ENCODE data around the gene RUNX1.

The RUNX1 gene

DNA sequence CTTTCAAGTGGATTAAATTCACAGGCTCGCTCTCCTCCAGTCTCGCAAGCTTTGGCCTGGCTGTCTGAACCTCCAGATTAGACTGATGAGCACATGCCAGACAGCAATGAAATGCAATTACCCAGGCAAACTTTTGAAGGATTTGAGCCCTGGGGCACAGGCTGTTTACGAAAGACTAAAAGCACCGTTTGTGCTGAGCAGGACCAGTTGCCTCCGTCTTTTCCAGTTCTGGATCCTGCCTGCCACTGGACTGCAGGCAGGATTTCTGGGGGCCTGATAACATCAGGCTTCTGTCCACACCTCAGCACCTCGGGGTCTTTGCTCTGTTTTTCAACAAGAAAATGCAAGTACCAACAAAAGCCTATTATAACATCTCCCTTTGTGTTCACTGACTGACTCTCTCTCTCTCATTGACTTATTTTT is 234.6 kb downstream of the RUNX1 start:
- TF ChIP-seq, protein P1, sequence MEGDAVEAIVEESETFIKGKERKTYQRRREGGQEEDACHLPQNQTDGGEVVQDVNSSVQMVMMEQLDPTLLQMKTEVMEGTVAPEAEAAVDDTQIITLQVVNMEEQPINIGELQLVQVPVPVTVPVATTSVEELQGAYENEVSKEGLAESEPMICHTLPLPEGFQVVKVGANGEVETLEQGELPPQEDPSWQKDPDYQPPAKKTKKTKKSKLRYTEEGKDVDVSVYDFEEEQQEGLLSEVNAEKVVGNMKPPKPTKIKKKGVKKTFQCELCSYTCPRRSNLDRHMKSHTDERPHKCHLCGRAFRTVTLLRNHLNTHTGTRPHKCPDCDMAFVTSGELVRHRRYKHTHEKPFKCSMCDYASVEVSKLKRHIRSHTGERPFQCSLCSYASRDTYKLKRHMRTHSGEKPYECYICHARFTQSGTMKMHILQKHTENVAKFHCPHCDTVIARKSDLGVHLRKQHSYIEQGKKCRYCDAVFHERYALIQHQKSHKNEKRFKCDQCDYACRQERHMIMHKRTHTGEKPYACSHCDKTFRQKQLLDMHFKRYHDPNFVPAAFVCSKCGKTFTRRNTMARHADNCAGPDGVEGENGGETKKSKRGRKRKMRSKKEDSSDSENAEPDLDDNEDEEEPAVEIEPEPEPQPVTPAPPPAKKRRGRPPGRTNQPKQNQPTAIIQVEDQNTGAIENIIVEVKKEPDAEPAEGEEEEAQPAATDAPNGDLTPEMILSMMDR (IDR thresholded peaks at IDR 0.05; ENCODE audit: low read depth, low read length, missing control alignments): no peak
- H3K4me3 ChIP-seq (ENCODE audit: low read depth, low read length): no peak overlapping the region
- DNase-seq (ENCODE audit: low read depth): no peak

DNA sequence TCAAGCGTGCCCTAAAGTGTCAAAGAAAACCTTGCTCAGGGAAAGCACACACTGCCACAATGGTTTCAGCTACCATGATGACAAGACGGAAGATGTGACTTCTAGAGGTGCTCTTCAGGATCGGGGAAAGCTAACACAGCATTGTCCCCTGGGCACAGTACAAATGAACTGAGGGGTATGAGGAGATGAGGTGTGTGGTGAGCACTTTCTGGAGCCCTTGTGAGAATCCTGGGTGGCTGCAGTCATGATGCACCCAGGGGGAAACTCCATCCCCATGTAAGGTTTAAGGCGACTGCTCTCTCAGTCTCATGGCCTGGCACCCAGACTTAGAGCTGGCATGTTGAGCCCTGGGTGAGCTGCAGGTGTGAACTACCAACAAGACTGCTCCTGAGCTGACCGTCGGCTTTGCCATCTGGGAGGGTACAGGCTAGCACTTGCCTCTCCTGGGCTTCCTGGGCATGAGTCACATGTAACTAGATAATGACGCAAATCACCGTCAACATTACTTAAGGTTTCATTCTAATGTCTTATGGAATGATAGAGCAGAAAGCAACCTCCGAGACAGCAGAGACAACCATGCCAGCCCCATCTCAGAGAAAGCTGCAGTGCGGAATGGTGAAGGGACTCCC is 235.7 kb downstream of the RUNX1 start:
- TF ChIP-seq, protein P1 (IDR thresholded peaks at IDR 0.05; ENCODE audit: low read depth, low read length, missing control alignments): no peak
- H3K4me3 ChIP-seq (ENCODE audit: low read depth, low read length): no peak overlapping the region
- no peak for DNase-seq (ENCODE audit: low read depth)

DNA sequence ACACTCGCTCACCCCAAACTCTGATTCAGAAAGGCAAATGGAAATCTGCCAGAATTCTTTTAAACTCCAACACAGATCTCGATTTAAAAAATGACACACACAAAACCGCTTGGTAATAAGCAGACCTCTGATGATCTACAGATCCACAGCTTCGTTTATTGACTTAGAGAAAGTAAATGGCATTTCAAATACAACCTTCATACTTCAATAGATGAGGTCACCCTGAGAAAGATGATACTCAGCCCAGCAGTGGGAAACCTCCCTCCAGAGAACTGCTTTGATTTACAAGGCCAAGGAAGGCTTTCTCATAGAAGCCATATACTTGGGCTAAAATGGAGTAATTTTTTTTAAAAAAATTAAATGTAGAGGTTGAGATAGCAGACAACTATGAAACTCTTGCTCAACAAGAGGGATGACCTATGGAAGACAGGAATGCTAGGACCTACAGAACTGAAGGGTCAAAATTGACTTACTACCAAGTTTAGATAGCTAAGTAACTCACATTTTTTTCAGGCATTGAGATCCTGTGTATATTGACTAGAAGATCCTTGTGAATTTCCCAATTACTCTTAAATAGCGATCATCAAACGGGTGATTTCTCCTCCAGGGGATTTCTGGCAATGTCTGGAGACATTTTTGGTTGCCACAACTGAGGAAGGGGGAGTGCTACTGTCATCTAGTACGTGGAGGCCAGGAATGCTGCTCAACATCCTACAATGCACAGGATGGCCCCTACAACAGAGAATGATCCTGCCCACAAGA is 236.4 kb downstream of the RUNX1 start:
- no peak overlapping the region for H3K4me3 ChIP-seq (ENCODE audit: low read depth, low read length)
- TF ChIP-seq, protein P1 (IDR thresholded peaks at IDR 0.05; ENCODE audit: low read depth, low read length, missing control alignments): no peak
- no peak for DNase-seq (ENCODE audit: low read depth)

DNA sequence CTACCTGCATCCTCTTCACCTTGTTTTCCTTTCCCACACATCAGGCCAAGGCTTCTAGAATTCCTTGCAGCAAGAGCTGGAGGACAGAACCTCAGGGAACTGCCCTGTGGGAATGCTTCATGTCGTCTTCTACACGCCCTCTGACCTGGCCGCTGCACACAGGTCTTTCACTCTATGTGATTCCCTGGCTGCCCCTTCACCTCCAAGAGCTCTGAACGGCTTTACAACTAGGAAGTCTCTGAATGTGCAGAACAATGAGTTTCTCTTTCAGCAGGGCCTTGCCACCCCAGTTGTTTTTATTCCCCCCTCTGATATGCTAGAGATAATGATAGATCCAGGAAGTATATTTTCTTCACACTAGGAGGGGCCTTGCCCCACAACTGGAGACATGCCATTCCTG is 237.7 kb downstream of the RUNX1 start:
- TF ChIP-seq, protein P1 (IDR thresholded peaks at IDR 0.05; ENCODE audit: low read depth, low read length, missing control alignments): no peak
- no peak for DNase-seq (ENCODE audit: low read depth)
- H3K4me3 ChIP-seq (ENCODE audit: low read depth, low read length): no peak overlapping the region

DNA sequence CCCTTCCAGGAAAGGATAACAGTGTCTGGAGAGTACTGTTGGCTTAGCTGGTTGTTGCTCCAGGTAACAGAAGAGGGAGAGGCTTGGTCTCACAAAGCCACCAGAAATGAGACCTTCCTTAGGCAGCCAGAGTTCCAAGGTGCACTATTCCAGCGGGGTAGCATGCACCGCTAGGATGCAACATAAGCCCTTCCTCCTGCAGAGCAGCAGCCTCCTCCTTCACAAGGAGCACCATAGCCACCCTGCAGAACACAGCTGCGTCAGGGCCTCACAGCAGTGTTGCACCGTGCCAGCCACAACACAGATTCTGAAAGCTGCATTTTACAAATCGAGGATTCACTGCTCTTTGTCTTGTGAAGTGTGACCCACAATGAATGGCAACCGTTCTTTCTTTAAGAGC is 238.3 kb downstream of the RUNX1 start:
- TF ChIP-seq, protein P1 (IDR thresholded peaks at IDR 0.05; ENCODE audit: low read depth, low read length, missing control alignments): no peak
- DNase-seq (ENCODE audit: low read depth): no peak
- H3K4me3 ChIP-seq (ENCODE audit: low read depth, low read length): no peak overlapping the region

DNA sequence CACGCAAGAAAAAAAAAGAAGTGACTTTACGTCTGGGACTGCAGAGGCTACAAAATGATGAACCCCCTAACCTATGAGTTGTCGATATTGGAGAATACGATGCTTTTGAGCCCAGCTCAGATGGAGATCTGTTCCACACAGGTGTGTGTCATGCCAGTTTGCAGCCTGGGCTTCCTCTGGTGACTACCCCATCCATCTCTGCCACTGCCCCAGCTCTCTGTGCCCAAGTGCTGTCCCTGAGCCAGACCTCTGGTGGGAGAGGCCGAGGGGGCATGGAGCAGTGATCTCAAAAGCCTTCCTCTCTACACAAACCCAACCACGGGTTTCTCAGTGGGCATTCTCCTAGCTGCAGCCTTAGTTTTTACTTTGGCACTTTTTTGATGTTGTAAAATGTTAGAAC is 239.3 kb downstream of the RUNX1 start:
- DNase-seq (ENCODE audit: low read depth): no peak
- TF ChIP-seq, protein P1 (IDR thresholded peaks at IDR 0.05; ENCODE audit: low read depth, low read length, missing control alignments): no peak
- H3K4me3 ChIP-seq (ENCODE audit: low read depth, low read length): no peak overlapping the region

All from GM12864 (cell line).